HG02870 (cell line): ENCODE measurements around the gene HINT2.

Source experiments
- ATAC-seq: cut with Tn5 transposase; IDR thresholded peaks from one replicate; pipeline ENCODE4 v1.9.1; 2021; ENCODE audit warnings: mild to moderate bottlenecking, moderate library complexity; ENCODE audit not compliant: unreplicated experiment

HINT2 gene

GRCh38 chr9:35814841-35815543 lies at the start of gene HINT2:
HINT2 (minus strand) TSS chr9:35815042; CDS start chr9:35814979, 63 bp downstream.
- peak; percentile 73 for ATAC-seq

- no peak for ATAC-seq
Observed at GRCh38 chr9:35863583-35863982, 48.7 kb upstream of the HINT2 start.

- ATAC-seq, result no peak
Observed at GRCh38 chr9:35862328-35862727, 47.5 kb upstream of the HINT2 start.

GRCh38 chr9:35861161-35861897 lies 46.5 kb upstream of the HINT2 start:
- ATAC-seq, result no peak

- no peak for ATAC-seq
Observed at GRCh38 chr9:35859990-35860339, 45.1 kb upstream of the HINT2 start.

GRCh38 chr9:35859310-35859989 lies 44.6 kb upstream of the HINT2 start:
- ATAC-seq, result no peak

- ATAC-seq, result no peak
Observed at GRCh38 chr9:35858458-35858857, 43.6 kb upstream of the HINT2 start.

- no peak for ATAC-seq
Observed at GRCh38 chr9:35856882-35857281, 42.0 kb upstream of the HINT2 start.

GRCh38 chr9:35856206-35856605 lies 41.4 kb upstream of the HINT2 start:
- ATAC-seq, result no peak

- no peak for ATAC-seq
Observed at GRCh38 chr9:35854091-35854762, 39.4 kb upstream of the HINT2 start.

GRCh38 chr9:35852876-35853865 lies 38.3 kb upstream of the HINT2 start:
- no peak for ATAC-seq

- ATAC-seq, result no peak
Observed at GRCh38 chr9:35852267-35852815, 37.5 kb upstream of the HINT2 start.

- peak; percentile 83 for ATAC-seq
Observed at GRCh38 chr9:35847792-35848572, 33.1 kb upstream of the HINT2 start.

GRCh38 chr9:35845824-35846771 lies 31.3 kb upstream of the HINT2 start:
- no peak for ATAC-seq

GRCh38 chr9:35844628-35845270 lies 29.9 kb upstream of the HINT2 start:
- no peak for ATAC-seq

GRCh38 chr9:35842795-35843194 lies 28.0 kb upstream of the HINT2 start:
- ATAC-seq, result peak; percentile 76

GRCh38 chr9:35842020-35842745 lies 27.3 kb upstream of the HINT2 start:
- ATAC-seq, result no peak
